Heart left ventricle (tissue), 16 donors: ENCODE data around the gene SLC12A5. TPM values are rescaled to one million over a fixed set of nuclear protein-coding genes. Genes with fewer than 3 reads are reported as not detected.

Experiments
- ATAC-seq, 4 donors: fragments of 200-7000 bp; cut with Tn5 transposase; one replicate each; pipeline ENCODE4 v1.9.1; 2020 to 2022; ENCODE audit warnings: moderate library complexity in 4 of 4, mild to moderate bottlenecking in 3 of 4, moderate number of reproducible peaks in 1 of 4
- DNase-seq, 5 donors: peaks; one replicate each; pipeline ENCODE4 v3.0.0-alpha.2; 2020
- H3K27ac ChIP-seq, 12 donors: fragments of 200-600 bp; sonication (generic) in 4 of 12; one replicate each; pipeline versions ENCODE4 v1.5.0 to v1.8.0; 2016 to 2022; ENCODE audit warnings: mild to moderate bottlenecking in 2 of 12
- H3K27me3 ChIP-seq, 9 donors: fragments of 200-600 bp; sonication (generic) in 2 of 9; one replicate each; pipeline versions ENCODE4 v1.5.1 to v1.8.0; 2016 to 2022; ENCODE audit warnings: mild to moderate bottlenecking in 3 of 9
- H3K36me3 ChIP-seq, 9 donors: fragments of 200-600 bp; sonication (generic) in 2 of 9; one replicate each; pipeline versions ENCODE4 v1.5.0 to v1.8.0; 2018 to 2022; ENCODE audit warnings: mild to moderate bottlenecking in 2 of 9
- H3K4me1 ChIP-seq, 12 donors: fragments of 200-600 bp; sonication (generic) in 4 of 12; one replicate each; pipeline versions ENCODE4 v1.5.0 to v1.8.0; 2016 to 2022; ENCODE audit warnings: mild to moderate bottlenecking in 3 of 12
- H3K4me3 ChIP-seq, 12 donors: fragments of 200-600 bp; sonication (generic) in 4 of 12; one replicate each; pipeline versions ENCODE4 v1.5.0 to v1.8.0; 2017 to 2022; ENCODE audit warnings: mild to moderate bottlenecking in 9 of 12, moderate library complexity in 4 of 12
- H3K9me3 ChIP-seq, 12 donors: fragments of 200-600 bp; sonication (generic) in 4 of 12; one replicate each; pipeline versions ENCODE4 v1.5.0 to v1.8.0; 2016 to 2022; ENCODE audit warnings: mild to moderate bottlenecking in 1 of 12
- POLR2A ChIP-seq, 2 donors: fragments of 450-650 bp; IDR thresholded peaks; one replicate each; pipeline ENCODE4 v1.6.1; 2017; ENCODE audit warnings: antibody characterized with exemption in 2 of 2, mild to moderate bottlenecking in 2 of 2, moderate library complexity in 2 of 2
- WGBS, 4 donors: extraction: QIAGEN DNeasy Blood & Tissue Kit in 2 of 4; methylation state at CpG; one replicate each; pipeline versions ENCODE4 v1.1.5 to v1.1.7; 2013 to 2018; 5-methylcytosine and 5-hydroxymethylcytosine counted together
- intact Hi-C, 10 donors: fragments of 100-400 bp; cut with DNase I; formaldehyde crosslinking; loops; one replicate each; pipeline versions ENCODE4 v1.11.1 to v1.14.2; 2022
- polyA plus RNA-seq, 2 donors: library from polyadenylated mRNA; stranded (reverse); fragments of 200-250 nt; gene quantifications; one replicate each; pipeline ENCODE4 v1.2.3, GENCODE V29; 2013
- total RNA-seq, 9 donors: library from RNA; depleted of rRNA in 2 of 9; stranded (reverse); fragments of >200 nt in 2 of 9; fragmentation: NEBNext Ultra II Directional in 3 of 9; extraction: Animal tissue kit (Norgen Biotek cat#: 25700) in 3 of 9; gene quantifications; one replicate each; pipeline versions ENCODE4 v1.1.0 to v1.2.4, GENCODE V29; 2016 to 2023
- TF ChIP-seq, protein P1 (sequence below), 12 donors: fragments of 200-600 bp; sonication (generic) in 4 of 12; IDR thresholded peaks; one replicate each; pipeline versions ENCODE4 v1.5.0 to v1.8.0; 2018 to 2022; ENCODE audit warnings: antibody characterized with exemption in 12 of 12, mild to moderate bottlenecking in 5 of 12
- donor health status: ischemic (EF 13 %, LVEDD 7.1; RV severe dilation, severe dysfunction).
- donor health status: healthy with polysubstance abuse.
- donor health status: DM: no; HTN: yes; CAD: no.
- donor health status: DM: no; HTN: no; CAD: no.
- donor health status: ischemic (EF 25% LVEDD 6.9; RV normal size, moderate dysfunction).
- donor health status: ischemic (EF 25% LVEDD 5.7; RV mildly dilated, moderate dysfunction).
- donor health status: healthy.
- donor health status: DM: yes; HTN: yes; CAD: no.
- donor health status: ischemic (EF 35%, LVEDD 5.7; RV mildly dilated, moderate dysfunction).
- donor health status: nonischemic (EF 11% LVEDD 7.7; RV severe dilation, severe dysfunction).
- donor health status: DM: yes; HTN: yes; CAD: no.
- donor health status: PGD.
- donor health status: ischemic (EF 29% LVEDD 5.4; RV normal size, mild dysfunction).
- donor health status: nonischemic (EF 23%, LVEDD 6.1; RV moderate dilation, normal function).

The SLC12A5 gene
- total and polyA plus RNA-seq, 11 donors: 0.73 to 1.7 (median 1.2) TPM; not detected in 8

- ATAC-seq (peak in 3 of 4 donors; percentile 12 to 15 (median 13)), DNase-seq (peak in 1 of 5 donors; percentile 60)
- TF ChIP-seq, protein P1, sequence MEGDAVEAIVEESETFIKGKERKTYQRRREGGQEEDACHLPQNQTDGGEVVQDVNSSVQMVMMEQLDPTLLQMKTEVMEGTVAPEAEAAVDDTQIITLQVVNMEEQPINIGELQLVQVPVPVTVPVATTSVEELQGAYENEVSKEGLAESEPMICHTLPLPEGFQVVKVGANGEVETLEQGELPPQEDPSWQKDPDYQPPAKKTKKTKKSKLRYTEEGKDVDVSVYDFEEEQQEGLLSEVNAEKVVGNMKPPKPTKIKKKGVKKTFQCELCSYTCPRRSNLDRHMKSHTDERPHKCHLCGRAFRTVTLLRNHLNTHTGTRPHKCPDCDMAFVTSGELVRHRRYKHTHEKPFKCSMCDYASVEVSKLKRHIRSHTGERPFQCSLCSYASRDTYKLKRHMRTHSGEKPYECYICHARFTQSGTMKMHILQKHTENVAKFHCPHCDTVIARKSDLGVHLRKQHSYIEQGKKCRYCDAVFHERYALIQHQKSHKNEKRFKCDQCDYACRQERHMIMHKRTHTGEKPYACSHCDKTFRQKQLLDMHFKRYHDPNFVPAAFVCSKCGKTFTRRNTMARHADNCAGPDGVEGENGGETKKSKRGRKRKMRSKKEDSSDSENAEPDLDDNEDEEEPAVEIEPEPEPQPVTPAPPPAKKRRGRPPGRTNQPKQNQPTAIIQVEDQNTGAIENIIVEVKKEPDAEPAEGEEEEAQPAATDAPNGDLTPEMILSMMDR (IDR thresholded peaks at IDR 0.05): no peak
- TF ChIP-seq POLR2A (IDR thresholded peaks at IDR 0.05): no peak
- WGBS, 4 donors: 13 to 49% (median 22%) methylated on average over 14 to 35 of the region's 35 CpGs
- no peaks in the 10 kb centered on the region for H3K9me3 ChIP-seq
- intact Hi-C loops: no loop called here
- H3K4me1 ChIP-seq: peaks cover 0 to 52% (median 28%) of the 10 kb centered on the region in 12 donors
- peak overlapping the region in 9 of 12 donors; percentile 27 to 50 (median 38) for H3K4me3 ChIP-seq
- peaks cover 0 to 40% (median 32%) of the 10 kb centered on the region in 9 donors for H3K36me3 ChIP-seq
- peak overlapping the region in 1 of 12 donors; percentile 66 for H3K27ac ChIP-seq
- peaks cover 0 to 48% (median 17%) of the 10 kb centered on the region in 9 donors for H3K27me3 ChIP-seq
Measured at GRCh38 chr20:46058599-46059281, 29.7 kb downstream of the SLC12A5 start.

DNA sequence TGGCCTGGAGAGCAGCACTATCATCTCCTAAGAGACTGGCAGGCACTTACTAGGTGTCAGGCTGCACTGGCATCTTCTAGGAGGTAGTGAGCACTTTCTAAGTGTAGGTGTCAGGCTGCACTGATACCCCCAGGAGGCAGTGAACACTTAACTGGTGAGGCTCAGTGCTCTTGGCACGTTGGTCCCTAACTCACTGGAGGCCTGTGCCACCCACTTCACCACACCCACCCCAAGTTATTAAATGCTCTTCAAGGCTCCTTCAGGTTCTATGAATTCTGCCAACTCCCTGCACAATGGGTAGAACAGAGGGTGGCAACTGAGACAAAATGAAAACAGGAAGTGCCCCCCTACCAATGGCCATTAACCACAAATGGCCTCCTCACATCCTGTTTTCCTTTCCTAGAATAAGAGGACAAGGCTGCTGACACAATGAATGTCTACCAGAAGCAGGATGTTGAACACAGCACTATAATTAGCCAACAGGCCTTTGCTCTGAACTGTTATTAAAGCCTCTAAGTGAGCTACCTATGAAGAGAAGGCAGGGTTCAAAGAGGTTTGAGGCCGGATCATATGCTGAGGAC is 31.4 kb downstream of the SLC12A5 start:
- WGBS, 4 donors: 45 to 65% (median 58%) methylated on average over 2 of the region's 2 CpGs
- Histone ChIP-seq H3K4me3 (no peak overlapping the region), H3K9me3 (no peaks in the 10 kb centered on the region), H3K4me1 (peaks cover 0 to 52% (median 28%) of the 10 kb centered on the region in 12 donors), H3K36me3 (peaks cover 3 to 57% (median 49%) of the 10 kb centered on the region in 9 donors), H3K27ac (peak overlapping the region in 4 of 12 donors; percentile 23 to 87 (median 29)), H3K27me3 (peaks cover 0 to 32% (median 14%) of the 10 kb centered on the region in 9 donors)
- no peak for DNase-seq
- peak in 2 of 4 donors; percentile 43 to 65 for ATAC-seq
- no peak for TF ChIP-seq POLR2A (IDR thresholded peaks at IDR 0.05)
- TF ChIP-seq, protein P1 (IDR thresholded peaks at IDR 0.05): no peak
- intact Hi-C loops: no loop called here

DNA sequence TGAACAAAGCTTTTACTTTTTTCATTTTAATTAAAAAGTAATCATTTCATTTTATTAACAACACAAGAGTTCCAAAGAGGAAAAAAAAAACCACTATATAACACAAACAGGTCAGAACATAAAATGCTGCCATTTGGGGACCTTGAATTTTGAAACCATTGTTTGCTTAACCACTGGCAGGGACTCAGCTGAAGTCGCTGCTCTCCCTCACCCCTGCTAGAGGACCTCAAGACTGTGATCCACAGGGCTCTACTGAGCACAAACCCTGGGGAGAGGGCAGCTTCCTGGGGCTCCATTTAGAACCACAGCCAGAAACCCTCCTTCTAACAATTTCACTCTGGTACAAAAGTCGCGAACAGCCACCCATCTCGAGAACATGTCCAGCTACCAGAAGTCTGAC is 32.0 kb downstream of the SLC12A5 start:
- Histone ChIP-seq H3K27ac (peak overlapping the region in 4 of 12 donors; percentile 23 to 87 (median 29)), H3K4me3 (no peak overlapping the region), H3K27me3 (peaks cover 0 to 27% (median 10%) of the 10 kb centered on the region in 9 donors), H3K4me1 (peaks cover 0 to 52% (median 28%) of the 10 kb centered on the region in 12 donors), H3K36me3 (peaks cover 3 to 63% (median 55%) of the 10 kb centered on the region in 9 donors), H3K9me3 (no peaks in the 10 kb centered on the region)
- 73 to 84% (median 79%) methylated on average over 4 of the region's 4 CpGs for WGBS, 4 donors
- ATAC-seq (no peak), DNase-seq (no peak)
- TF ChIP-seq, protein P1 (IDR thresholded peaks at IDR 0.05): no peak
- no peak for TF ChIP-seq POLR2A (IDR thresholded peaks at IDR 0.05)
- intact Hi-C loops: no loop called here

- DNase-seq (no peak), ATAC-seq (no peak)
- TF ChIP-seq, protein P1 (IDR thresholded peaks at IDR 0.05): no peak
- TF ChIP-seq POLR2A (IDR thresholded peaks at IDR 0.05): no peak
- WGBS, 4 donors: 91 to 99% (median 95%) methylated on average over 3 to 4 of the region's 4 CpGs
- Histone ChIP-seq H3K27ac (no peak overlapping the region), H3K27me3 (peaks cover 0 to 15% (median 6%) of the 10 kb centered on the region in 9 donors), H3K4me1 (peaks cover 0 to 52% (median 28%) of the 10 kb centered on the region in 12 donors), H3K9me3 (no peaks in the 10 kb centered on the region), H3K4me3 (no peak overlapping the region), H3K36me3 (peaks cover 8 to 74% (median 66%) of the 10 kb centered on the region in 9 donors)
- intact Hi-C loops: no loop called here
Measured at GRCh38 chr20:46062151-46062550, 33.1 kb downstream of the SLC12A5 start.
